ENCODE measurements around the gene CAPN5. TPM values are rescaled to one million over a fixed set of nuclear protein-coding genes. Genes with fewer than 3 reads are reported as not detected.

CAPN5 gene
- total and polyA plus RNA-seq, 2 of the 13 experiments (the other 11 are each of a cell fraction or from before 2014, with no cell fraction given), result 0.27 to 1.2 TPM

GRCh38 chr11:77127235-77127911 lies 60.6 kb downstream of the CAPN5 start (continued):
- TF ChIP-seq RFX5 (IDR thresholded peaks at IDR 0.05; ENCODE audit: low read depth, low read length) (no peak), BRD4 (CRISPR knock-in tag; IDR thresholded peaks at IDR 0.05) (0 out of 2 replicates have a peak, but pooled peaks have one; percentile 51), MYC (CRISPR knock-in tag; IDR thresholded peaks at IDR 0.05; ENCODE audit: borderline replicate concordance) (peak; percentile 58), ZNF280D (CRISPR knock-in tag; IDR thresholded peaks at IDR 0.05) (0 out of 2 replicates have a peak, but pooled peaks have one; percentile 40), SRSF1 (optimal IDR thresholded peaks at IDR 0.05; ENCODE audit: low read depth, low read length) (peak; percentile 51), ZNF510 (CRISPR knock-in tag; IDR thresholded peaks at IDR 0.05; ENCODE audit: low read depth) (0 out of 2 replicates have a peak, but pooled peaks have one; percentile 51), POLR2AphosphoS5 (IDR thresholded peaks at IDR 0.05; ENCODE audit: low read depth, low read length) (no peak), PCBP2 (optimal IDR thresholded peaks at IDR 0.05; ENCODE audit: low read depth, low read length, poor library complexity, severe bottlenecking) (no peak), ZNF138 (CRISPR knock-in tag; IDR thresholded peaks at IDR 0.05; ENCODE audit: low read depth) (no peak; the same call in 1 of the 2 replicates), SRY (CRISPR knock-in tag; IDR thresholded peaks at IDR 0.05) (0 out of 2 replicates have a peak, but pooled peaks have one; percentile 20), NR2C2 (CRISPR knock-in tag; IDR thresholded peaks at IDR 0.05; ENCODE audit: borderline replicate concordance) (peak; percentile 32; the same call in 1 of the 2 replicates), FOXP4 (CRISPR knock-in tag; IDR thresholded peaks at IDR 0.05) (no peak)
- TF ChIP-seq, protein P1, sequence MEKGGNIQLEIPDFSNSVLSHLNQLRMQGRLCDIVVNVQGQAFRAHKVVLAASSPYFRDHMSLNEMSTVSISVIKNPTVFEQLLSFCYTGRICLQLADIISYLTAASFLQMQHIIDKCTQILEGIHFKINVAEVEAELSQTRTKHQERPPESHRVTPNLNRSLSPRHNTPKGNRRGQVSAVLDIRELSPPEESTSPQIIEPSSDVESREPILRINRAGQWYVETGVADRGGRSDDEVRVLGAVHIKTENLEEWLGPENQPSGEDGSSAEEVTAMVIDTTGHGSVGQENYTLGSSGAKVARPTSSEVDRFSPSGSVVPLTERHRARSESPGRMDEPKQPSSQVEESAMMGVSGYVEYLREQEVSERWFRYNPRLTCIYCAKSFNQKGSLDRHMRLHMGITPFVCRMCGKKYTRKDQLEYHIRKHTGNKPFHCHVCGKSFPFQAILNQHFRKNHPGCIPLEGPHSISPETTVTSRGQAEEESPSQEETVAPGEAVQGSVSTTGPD (CRISPR knock-in tag; IDR thresholded peaks at IDR 0.05), result 0 out of 2 replicates have a peak, but pooled peaks have one; percentile 5
- TF ChIP-seq, protein P2, sequence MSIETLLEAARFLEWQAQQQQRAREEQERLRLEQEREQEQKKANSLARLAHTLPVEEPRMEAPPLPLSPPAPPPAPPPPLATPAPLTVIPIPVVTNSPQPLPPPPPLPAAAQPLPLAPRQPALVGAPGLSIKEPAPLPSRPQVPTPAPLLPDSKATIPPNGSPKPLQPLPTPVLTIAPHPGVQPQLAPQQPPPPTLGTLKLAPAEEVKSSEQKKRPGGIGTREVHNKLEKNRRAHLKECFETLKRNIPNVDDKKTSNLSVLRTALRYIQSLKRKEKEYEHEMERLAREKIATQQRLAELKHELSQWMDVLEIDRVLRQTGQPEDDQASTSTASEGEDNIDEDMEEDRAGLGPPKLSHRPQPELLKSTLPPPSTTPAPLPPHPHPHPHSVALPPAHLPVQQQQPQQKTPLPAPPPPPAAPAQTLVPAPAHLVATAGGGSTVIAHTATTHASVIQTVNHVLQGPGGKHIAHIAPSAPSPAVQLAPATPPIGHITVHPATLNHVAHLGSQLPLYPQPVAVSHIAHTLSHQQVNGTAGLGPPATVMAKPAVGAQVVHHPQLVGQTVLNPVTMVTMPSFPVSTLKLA (IDR thresholded peaks at IDR 0.05), result peak; percentile 20; the same call in 1 of the 2 replicates
- TF ChIP-seq, protein P3, sequence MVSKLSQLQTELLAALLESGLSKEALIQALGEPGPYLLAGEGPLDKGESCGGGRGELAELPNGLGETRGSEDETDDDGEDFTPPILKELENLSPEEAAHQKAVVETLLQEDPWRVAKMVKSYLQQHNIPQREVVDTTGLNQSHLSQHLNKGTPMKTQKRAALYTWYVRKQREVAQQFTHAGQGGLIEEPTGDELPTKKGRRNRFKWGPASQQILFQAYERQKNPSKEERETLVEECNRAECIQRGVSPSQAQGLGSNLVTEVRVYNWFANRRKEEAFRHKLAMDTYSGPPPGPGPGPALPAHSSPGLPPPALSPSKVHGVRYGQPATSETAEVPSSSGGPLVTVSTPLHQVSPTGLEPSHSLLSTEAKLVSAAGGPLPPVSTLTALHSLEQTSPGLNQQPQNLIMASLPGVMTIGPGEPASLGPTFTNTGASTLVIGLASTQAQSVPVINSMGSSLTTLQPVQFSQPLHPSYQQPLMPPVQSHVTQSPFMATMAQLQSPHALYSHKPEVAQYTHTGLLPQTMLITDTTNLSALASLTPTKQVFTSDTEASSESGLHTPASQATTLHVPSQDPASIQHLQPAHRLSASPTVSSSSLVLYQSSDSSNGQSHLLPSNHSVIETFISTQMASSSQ (IDR thresholded peaks at IDR 0.05; ENCODE audit: low read depth), result no peak
- TF ChIP-seq, protein P3 (CRISPR knock-in tag; IDR thresholded peaks at IDR 0.05; ENCODE audit: borderline replicate concordance), result 0 out of 2 replicates have a peak, but pooled peaks have one; percentile 17

Measured in HepG2 (cell line).